Stimulated activated naive CD8-positive, alpha-beta T cell treated with anti-CD3 and anti-CD28 coated beads, Interleukin-15, Interleukin-2, amounts not matched to agents 100 ng/mL and 50 ng/mL, for 24 hours (primary cell): ENCODE results near the gene METTL6.
"Not testable (repeated sequence)": the region's sequence is repeated elsewhere in the genome, so short reads cannot be mapped to it uniquely, and the experiment has no call there.

ENCODE experiments used
- H3K27ac Mint-ChIP-seq: one replicate; pipeline ENCODE4 v1.8.0; 2021; ENCODE audit warnings: mild to moderate bottlenecking, mixed read lengths
- H3K27me3 Mint-ChIP-seq: one replicate; pipeline ENCODE4 v1.8.0; 2021; ENCODE audit warnings: mixed read lengths
- H3K36me3 Mint-ChIP-seq: one replicate; pipeline ENCODE4 v1.8.0; 2021; ENCODE audit warnings: low read depth, mixed read lengths
- H3K4me1 Mint-ChIP-seq: one replicate; pipeline ENCODE4 v1.8.0; 2021; ENCODE audit warnings: low read depth, mixed read lengths
- H3K4me3 Mint-ChIP-seq: one replicate; pipeline ENCODE4 v1.8.0; 2021; ENCODE audit warnings: mild to moderate bottlenecking, mixed read lengths
- H3K9me3 Mint-ChIP-seq: one replicate; pipeline ENCODE4 v1.8.0; 2021; ENCODE audit warnings: mixed read lengths

The METTL6 gene

DNA sequence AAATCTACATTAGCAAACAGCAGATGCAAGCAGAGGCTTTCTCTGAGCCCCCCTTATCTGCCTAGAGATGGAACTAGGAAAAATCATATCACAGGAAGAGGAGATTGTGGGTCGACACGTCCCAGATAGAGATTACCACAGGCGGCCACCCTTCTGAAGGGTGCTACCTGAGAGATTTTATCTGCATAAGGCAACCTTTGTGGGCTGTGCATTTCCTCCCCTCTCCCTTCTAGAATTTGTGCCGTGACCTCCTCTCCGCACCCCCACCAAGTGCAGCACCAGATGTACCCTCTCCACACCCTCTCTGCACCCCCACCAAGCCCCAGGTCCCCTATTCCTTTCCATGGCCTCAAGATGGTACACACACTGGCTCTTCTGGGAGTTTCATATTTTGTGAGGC lies 27.4 kb downstream of the METTL6 start:
- no peak overlapping the region for H3K4me3 Mint-ChIP-seq
- H3K27me3 Mint-ChIP-seq = no peaks in the 10 kb centered on the region
- H3K4me1 Mint-ChIP-seq = peaks cover 21% of the 10 kb centered on the region
- no peak overlapping the region for H3K27ac Mint-ChIP-seq
- H3K9me3 Mint-ChIP-seq = no peaks in the 10 kb centered on the region
- no peaks in the 10 kb centered on the region for H3K36me3 Mint-ChIP-seq

DNA sequence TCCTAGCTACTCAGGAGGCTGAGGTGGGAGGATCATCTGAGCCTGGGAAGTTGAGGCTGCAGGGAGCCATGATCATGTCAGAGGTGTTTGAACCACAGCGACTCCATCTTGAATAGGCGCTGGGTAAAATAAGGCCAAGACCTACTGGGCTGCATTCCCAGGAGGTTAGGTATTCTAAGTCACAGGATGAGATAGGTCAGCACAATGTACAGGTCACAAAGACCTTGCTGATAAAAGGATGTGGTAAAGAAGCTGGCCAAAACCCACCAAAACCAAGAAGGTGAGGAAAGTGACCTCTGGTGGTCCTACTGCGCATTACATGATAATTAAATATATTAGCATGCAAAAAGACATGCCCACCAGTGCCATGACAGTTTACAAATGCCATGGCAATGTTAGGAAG lies 28.6 kb downstream of the METTL6 start:
- not testable (repeated sequence) for H3K27ac Mint-ChIP-seq, H3K36me3 Mint-ChIP-seq, H3K9me3 Mint-ChIP-seq, H3K27me3 Mint-ChIP-seq, H3K4me3 Mint-ChIP-seq
- H3K4me1 Mint-ChIP-seq = peaks cover 21% of the 10 kb centered on the region

DNA sequence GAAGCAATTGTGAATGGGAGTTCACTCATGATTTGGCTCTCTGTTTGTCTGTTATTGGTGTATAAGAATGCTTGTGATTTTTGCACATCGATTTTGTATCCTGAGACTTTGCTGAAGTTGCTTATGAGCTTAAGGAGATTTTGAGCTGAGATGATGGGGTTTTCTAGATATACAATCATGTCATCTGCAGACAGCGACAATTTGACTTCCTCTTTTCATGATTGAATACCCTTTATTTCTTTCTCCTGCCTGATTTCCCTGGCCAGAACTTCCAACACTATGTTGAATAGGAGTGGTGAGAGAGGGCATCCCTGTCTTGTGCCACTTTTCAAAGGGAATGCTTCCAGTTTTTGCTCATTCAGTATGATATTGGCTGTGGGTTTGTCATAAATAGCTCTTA lies 34.1 kb downstream of the METTL6 start:
- not testable (repeated sequence) for H3K27me3 Mint-ChIP-seq, H3K4me3 Mint-ChIP-seq, H3K9me3 Mint-ChIP-seq, H3K36me3 Mint-ChIP-seq, H3K27ac Mint-ChIP-seq
- H3K4me1 Mint-ChIP-seq = peaks cover 12% of the 10 kb centered on the region

DNA sequence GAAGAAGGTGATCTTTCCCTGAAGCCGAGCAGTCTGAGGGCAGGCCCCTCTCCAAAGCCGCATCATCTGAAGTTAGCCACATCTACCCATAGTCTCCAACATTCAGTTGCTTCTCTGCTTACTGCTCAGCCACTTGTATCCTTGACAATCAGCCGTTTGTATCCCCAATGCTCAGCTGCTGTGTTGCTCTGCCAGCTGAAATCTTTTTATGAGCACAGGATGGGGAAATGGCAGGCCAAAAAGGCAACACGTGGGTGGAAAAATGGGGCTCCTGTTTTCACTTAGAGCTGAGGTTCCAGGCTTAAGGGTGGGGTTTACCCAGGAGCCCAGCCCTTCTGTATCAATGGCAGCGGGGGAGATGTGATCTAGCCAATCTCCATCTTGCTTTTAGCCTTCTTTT lies 36.3 kb downstream of the METTL6 start:
- Mint-ChIP-seq H3K27ac (no peak overlapping the region), H3K9me3 (no peaks in the 10 kb centered on the region), H3K36me3 (no peaks in the 10 kb centered on the region), H3K27me3 (no peaks in the 10 kb centered on the region), H3K4me3 (no peak overlapping the region), H3K4me1 (peaks cover 14% of the 10 kb centered on the region)

DNA sequence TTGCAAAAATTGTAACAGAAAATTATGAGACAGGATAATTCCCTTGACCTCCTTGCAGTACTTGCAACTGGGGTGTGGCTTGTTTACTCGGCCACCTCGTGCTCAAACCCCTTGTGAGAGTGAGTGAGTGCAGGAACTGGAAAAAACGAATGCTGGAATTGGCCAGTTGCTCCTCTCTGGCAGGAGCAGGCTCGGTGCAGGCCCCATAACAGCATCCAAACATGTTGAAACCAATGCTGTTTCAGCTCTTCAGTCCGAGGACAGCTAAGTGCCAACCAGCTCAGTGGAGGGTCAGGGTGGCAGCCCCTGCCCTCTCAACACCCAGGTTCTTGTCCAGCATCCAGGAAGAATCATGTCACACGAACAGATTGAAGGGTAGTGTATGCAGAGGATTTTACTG lies 36.9 kb downstream of the METTL6 start:
- no peaks in the 10 kb centered on the region for H3K27me3 Mint-ChIP-seq
- no peak overlapping the region for H3K4me3 Mint-ChIP-seq
- no peak overlapping the region for H3K27ac Mint-ChIP-seq
- no peaks in the 10 kb centered on the region for H3K9me3 Mint-ChIP-seq
- peaks cover 20% of the 10 kb centered on the region for H3K4me1 Mint-ChIP-seq
- no peaks in the 10 kb centered on the region for H3K36me3 Mint-ChIP-seq

DNA sequence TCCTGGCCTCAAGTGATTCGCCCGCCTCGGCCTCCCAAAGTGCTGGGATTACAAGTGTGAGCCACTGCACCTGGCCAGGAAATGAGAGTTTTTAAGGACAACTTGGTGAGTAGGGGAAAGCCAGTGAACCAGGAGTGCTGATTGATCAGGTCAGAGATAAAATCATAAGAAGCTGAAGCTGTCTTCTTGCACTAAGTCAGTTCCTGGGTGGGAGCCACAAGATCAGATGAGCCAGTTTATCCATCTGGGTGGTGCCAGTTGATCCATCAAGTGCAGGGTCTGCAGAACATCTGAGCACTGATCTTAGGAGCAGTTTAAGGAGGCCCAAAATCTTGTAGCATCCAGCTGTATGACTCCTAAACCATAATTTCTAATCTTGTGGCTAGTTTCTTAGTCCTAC lies 39.0 kb downstream of the METTL6 start:
- not testable (repeated sequence) for H3K4me3 Mint-ChIP-seq, H3K27me3 Mint-ChIP-seq, H3K27ac Mint-ChIP-seq, H3K36me3 Mint-ChIP-seq, H3K9me3 Mint-ChIP-seq
- H3K4me1 Mint-ChIP-seq = peaks cover 27% of the 10 kb centered on the region

DNA sequence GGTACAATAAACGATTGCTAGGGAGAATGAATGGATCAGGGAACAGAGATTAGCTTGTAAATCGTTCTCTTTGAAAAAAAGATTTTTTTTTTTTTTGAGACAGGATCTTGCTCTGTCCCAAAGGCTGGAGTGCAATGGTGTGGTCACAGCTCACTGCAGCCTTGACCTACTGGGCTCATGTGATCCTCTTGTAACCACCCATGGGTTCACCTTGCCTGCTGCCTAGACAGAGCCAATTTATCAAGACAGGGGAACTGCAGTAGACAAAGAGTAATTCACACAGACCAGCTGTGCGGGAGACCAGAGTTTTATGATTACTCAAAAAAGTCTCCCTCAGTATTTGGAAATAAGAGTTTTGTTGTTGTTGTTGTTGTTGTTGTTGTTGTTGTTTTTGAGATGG lies 39.6 kb downstream of the METTL6 start:
- Mint-ChIP-seq H3K27me3 (no peaks in the 10 kb centered on the region), H3K4me1 (peaks cover 24% of the 10 kb centered on the region), H3K36me3 (no peaks in the 10 kb centered on the region), H3K9me3 (no peaks in the 10 kb centered on the region), H3K27ac (no peak overlapping the region), H3K4me3 (no peak overlapping the region)

DNA sequence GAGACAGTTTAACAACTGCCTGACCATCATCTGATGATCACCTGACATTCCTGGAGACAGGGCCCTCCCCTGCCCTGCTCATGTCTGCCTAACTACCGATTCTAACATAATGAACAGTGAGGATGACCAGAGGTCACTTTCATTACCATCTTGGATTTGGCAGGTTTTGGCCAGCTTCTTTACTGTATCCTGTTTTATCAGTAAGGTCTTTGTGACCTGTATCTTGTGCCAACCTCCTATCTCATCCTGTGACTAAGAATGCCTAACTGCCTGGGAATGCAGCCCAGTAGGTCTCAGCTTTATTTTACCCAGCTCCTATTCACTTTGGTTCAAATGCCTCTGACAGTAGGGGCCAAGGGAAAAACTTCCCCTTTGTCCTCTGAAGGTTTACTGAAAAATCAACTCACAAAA lies 40.2 kb downstream of the METTL6 start:
- no peaks in the 10 kb centered on the region for H3K36me3 Mint-ChIP-seq
- H3K27ac Mint-ChIP-seq = no peak overlapping the region
- no peaks in the 10 kb centered on the region for H3K27me3 Mint-ChIP-seq
- H3K4me3 Mint-ChIP-seq = no peak overlapping the region
- H3K9me3 Mint-ChIP-seq = no peaks in the 10 kb centered on the region
- H3K4me1 Mint-ChIP-seq = peaks cover 24% of the 10 kb centered on the region

DNA sequence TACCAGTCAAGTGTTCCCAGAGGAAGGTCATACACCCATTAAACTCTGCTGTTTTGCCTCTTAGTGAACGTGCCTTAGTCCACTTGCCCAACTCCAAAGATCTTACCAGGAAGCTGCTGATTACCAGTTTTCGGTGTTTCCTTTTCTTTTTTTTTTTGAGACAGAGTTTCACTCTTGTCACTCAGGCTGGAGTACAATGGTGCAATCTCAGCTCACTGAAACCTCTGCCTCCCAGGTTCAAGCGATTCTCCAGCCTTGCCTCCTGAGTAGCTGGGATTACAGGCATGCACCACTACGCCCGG lies 40.7 kb downstream of the METTL6 start:
- H3K27ac Mint-ChIP-seq, H3K4me3 Mint-ChIP-seq, H3K36me3 Mint-ChIP-seq, H3K9me3 Mint-ChIP-seq, H3K27me3 Mint-ChIP-seq: not testable (repeated sequence)
- peaks cover 24% of the 10 kb centered on the region for H3K4me1 Mint-ChIP-seq

DNA sequence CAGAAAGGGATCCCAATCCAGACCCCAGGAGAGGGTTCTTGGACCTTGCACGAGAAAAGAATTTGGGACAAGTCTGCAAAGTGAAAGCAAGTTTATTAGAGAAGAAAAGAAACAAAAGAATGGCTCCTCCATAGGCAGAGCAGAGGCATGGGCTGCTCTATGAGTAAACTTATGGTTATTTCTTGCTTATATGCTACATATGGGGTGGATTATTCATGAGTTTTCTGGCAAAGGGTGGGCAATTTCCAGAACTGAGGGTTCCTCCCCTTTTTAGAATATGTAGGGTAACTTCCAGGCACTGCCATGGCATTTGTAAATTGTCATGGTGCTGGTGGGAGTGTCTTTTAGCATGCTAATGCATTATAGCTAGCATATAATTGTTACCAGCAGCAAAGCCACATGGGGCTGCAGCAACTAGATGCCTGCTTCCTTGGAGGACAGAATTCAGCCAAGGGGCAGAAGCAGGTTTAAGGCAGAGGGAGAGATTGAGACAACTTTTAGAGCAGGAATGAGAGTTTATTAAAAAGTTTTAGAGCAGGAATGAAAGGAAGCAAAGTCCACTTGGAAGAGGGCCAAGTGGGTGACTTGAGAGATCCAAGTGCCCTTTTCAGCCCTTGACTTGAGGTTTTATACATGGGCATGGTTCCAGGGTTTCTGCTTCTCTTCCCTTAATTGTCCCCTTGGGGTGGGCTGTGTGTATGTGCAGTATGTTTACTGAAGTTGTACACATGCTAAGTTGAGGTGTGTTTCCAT lies 41.3 kb downstream of the METTL6 start:
- Mint-ChIP-seq H3K27me3 (no peaks in the 10 kb centered on the region), H3K36me3 (no peaks in the 10 kb centered on the region), H3K9me3 (no peaks in the 10 kb centered on the region), H3K4me3 (no peak overlapping the region), H3K4me1 (peaks cover 23% of the 10 kb centered on the region), H3K27ac (no peak overlapping the region)

DNA sequence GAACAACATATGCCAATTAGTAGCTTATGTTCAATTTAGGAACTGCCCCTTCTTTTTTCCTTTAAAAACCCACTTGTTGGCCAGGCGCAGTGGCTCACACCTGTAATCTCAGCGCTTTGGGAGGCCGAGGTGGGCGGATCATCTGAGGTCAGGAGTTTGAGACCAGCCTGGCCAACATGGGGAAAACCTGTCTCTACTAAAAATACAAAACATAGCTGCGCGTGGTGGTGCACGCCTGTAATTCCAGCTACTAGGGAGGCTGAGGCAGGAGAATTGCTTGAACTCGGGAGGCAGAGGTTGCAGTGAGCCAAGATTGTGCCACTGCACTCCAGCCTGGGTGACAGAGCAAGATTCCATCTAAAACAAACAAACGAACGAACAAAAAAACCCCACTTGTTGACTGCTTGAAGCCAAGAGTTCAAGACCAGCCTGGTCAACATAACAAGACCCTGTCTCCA lies 42.1 kb downstream of the METTL6 start:
- not testable (repeated sequence) for H3K27ac Mint-ChIP-seq, H3K36me3 Mint-ChIP-seq, H3K27me3 Mint-ChIP-seq, H3K9me3 Mint-ChIP-seq, H3K4me3 Mint-ChIP-seq
- peaks cover 15% of the 10 kb centered on the region for H3K4me1 Mint-ChIP-seq

DNA sequence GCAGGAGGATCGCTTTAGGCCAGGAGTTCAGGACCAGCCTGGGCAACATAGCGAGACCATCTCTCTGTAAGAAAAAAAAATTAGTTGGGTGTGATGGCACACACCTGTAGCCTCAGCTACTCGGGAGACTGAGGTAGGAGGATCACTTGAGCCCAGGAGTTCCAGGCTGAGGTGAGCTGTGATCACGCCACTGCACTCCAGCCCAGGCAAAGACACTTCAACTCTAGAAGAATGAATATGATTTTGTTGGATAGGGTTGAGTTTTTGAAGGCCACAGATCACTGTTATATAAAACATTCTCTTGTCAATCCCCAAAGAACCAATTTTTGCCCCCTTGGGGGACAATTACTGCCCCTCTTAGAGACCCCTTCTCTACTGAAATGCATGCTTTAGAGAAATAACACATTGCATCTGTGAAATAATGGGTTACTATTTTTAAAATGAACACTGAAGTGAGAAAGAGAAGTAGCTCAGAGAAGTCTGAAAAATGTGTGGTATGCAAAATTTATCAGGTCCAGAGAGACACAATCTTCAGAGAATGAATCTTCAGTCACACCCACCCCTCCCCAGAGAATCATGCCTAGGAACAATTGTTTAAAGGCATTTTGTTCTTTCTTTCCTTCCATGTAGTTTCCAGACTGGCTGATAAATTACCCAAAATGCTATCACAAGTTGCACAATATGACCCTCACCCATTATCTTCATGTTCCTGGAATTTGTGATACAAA lies 42.7 kb downstream of the METTL6 start:
- Mint-ChIP-seq H3K27me3 (no peaks in the 10 kb centered on the region), H3K9me3 (no peaks in the 10 kb centered on the region), H3K4me1 (peaks cover 15% of the 10 kb centered on the region), H3K27ac (no peak overlapping the region), H3K36me3 (no peaks in the 10 kb centered on the region), H3K4me3 (no peak overlapping the region)

DNA sequence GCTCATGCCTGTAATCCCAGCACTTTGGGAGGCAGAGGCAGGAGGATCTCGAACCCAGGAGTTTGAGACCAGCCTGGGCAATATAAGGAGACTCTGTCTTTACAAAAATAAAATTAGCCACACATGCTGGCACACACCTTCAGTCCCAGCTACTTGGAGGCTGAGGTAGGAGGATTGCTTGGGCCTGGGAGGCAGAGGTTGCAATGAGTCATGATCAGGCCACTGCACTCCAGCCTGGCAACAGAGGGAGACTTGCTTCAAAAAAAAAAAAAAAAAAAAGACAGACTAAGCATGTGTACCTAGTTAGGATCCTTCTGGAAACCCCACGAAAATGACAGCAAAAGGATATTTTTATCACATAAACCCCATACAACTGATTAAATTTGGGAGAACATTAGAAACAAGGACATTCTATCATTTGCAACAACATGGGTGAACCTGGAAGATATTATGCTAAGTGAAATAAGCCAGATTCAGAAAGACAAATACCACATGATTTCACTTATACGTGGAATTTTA lies 44.9 kb downstream of the METTL6 start:
- H3K9me3 Mint-ChIP-seq = no peaks in the 10 kb centered on the region
- H3K27ac Mint-ChIP-seq = no peak overlapping the region
- H3K27me3 Mint-ChIP-seq = no peaks in the 10 kb centered on the region
- H3K36me3 Mint-ChIP-seq = no peaks in the 10 kb centered on the region
- no peak overlapping the region for H3K4me3 Mint-ChIP-seq
- H3K4me1 Mint-ChIP-seq = peaks cover 25% of the 10 kb centered on the region

DNA sequence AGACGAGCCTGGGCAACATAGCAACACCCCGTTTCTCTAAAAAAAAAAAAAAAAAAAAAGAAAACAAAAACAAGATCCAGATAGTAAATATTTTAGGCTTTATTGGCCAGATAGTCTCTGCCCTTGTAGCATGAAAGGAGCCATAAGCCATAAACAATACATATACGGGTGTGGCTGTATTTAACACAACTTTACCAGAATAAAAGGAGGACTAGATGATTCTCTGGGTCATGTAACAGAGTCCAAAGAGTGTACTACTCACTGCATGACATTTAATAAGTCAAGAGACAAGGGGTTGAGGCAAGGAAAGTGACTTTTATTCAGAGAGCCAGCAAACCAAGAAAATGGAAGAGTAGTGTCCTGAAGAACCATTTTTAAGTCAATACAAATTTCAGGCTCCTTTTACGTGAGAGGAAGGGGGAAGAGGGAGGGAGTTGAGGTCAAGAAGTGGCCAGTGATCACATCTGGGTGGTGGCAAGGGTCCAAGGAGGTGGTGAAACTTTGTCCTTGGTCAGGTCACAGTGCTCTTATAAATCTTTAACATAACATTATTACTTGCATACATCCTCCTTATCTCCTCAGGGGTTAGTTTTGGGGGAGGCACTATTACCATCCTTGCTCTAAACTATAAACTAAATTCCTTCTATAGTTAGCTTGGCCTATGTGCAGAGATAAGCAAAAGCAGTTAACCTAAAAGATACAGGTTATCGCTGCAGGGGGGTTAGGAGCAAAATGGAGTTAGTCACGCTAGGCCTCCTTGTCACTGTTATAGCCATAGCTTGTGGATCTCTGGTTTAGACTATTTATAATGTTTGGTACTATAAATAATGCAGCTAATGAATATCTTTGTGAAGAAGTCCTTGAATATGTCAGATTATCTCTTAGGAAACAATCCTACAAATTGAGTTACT lies 46.1 kb downstream of the METTL6 start:
- Mint-ChIP-seq H3K4me3 (no peak overlapping the region), H3K27ac (no peak overlapping the region), H3K27me3 (no peaks in the 10 kb centered on the region), H3K36me3 (no peaks in the 10 kb centered on the region), H3K4me1 (peaks cover 25% of the 10 kb centered on the region), H3K9me3 (no peaks in the 10 kb centered on the region)
